K562 (cell line): Measurements from ENCODE around the gene SYNJ2. TPM values are rescaled to one million over a fixed set of nuclear protein-coding genes. Genes with fewer than 3 reads are reported as not detected.

Experiments used
- ADNP ChIP-seq: fragments of 200-800 bp; sonication (Bioruptor generic); IDR thresholded peaks from 2 replicates; pipeline ENCODE4 v1.6.1; 2016; ENCODE audit warnings: missing genetic modification characterization, missing compliant biosample characterization
- BDP1 ChIP-seq: IDR thresholded peaks from 3 replicates; pipeline ENCODE4 v1.6.1; 2011; ENCODE audit not compliant: insufficient read length, insufficient read depth
- EHMT2 ChIP-seq: fragments of 450-650 bp; IDR thresholded peaks from 2 replicates; pipeline ENCODE4 v1.6.1; 2018; ENCODE audit warnings: antibody characterized with exemption
- EP400 ChIP-seq: fragments of 450-650 bp; IDR thresholded peaks from 2 replicates; pipeline ENCODE4 v1.6.1; 2017; ENCODE audit warnings: antibody characterized with exemption, mild to moderate bottlenecking, moderate library complexity
- ETV5 ChIP-seq: sonication (generic); formaldehyde crosslinking; IDR thresholded peaks from 2 replicates; pipeline ENCODE4 v1.4.0; 2020; ENCODE audit warnings: low read depth, mild to moderate bottlenecking, missing genetic modification reagents
- HNRNPUL1 ChIP-seq: fragments of 200-400 bp; formaldehyde crosslinking; IDR thresholded peaks from 2 replicates; pipeline ENCODE4 v1.6.1; 2017; ENCODE audit warnings: low read length
- MAFK ChIP-seq: IDR thresholded peaks from 2 replicates; pipeline ENCODE4 v1.6.1; 2011; ENCODE audit warnings: low read length, improper control_type of control experiment
- MTF1 ChIP-seq: fragments of 250-450 bp; sonication (Bioruptor Pico); IDR thresholded peaks from 2 replicates; pipeline ENCODE4 v1.9.0; 2021; ENCODE audit warnings: moderate library complexity, mild to moderate bottlenecking, inconsistent platforms, borderline replicate concordance
- NFE2L1 ChIP-seq: fragments of 450-650 bp; IDR thresholded peaks from 2 replicates; pipeline ENCODE4 v1.6.1; 2016; ENCODE audit warnings: missing genetic modification characterization, low read depth, mild to moderate bottlenecking, missing compliant biosample characterization, moderate library complexity, borderline replicate concordance
- PHF20 ChIP-seq: fragments of 450-650 bp; IDR thresholded peaks from 2 replicates; pipeline ENCODE4 v1.6.1; 2018; ENCODE audit not compliant: partially characterized antibody
- RBFOX2 ChIP-seq: fragments of 200-400 bp; formaldehyde crosslinking; IDR thresholded peaks from 2 replicates; pipeline ENCODE4 v1.6.1; 2017; ENCODE audit warnings: low read depth, mild to moderate bottlenecking, low read length, moderate library complexity
- SMC3 ChIP-seq: conservative IDR thresholded peaks from 2 replicates; pipeline ENCODE4 v1.6.1; 2011; ENCODE audit warnings: low read depth, low read length, improper control_type of control experiment; ENCODE audit not compliant: insufficient read depth
- ZNF57 ChIP-seq: fragments of 450-650 bp; formaldehyde crosslinking; IDR thresholded peaks from 2 replicates; pipeline ENCODE4 v1.4.0; 2020; ENCODE audit warnings: mild to moderate bottlenecking, moderate library complexity
- polyA plus RNA-seq, 8 experiments: library from polyadenylated mRNA; depleted of rRNA in 4 of 8; stranded (reverse) in 5 of 8; unstranded in 3 of 8; fragments of >200 nt; fragmentation: Nextera tagmentation in 2 of 8; fragmentation: Illumina TruSeq in 1 of 8; extraction: Ambion mirVana in 2 of 8; extraction: Trizol in 1 of 8; gene quantifications; 2 replicates each; pipeline versions ENCODE4 v1.2.1 to v1.2.3, GENCODE V29; 2011 to 2014; ENCODE audit warnings: inconsistent platforms in 1 of 8, missing spikeins in 1 of 8
- total RNA-seq, 7 experiments: library from RNA; depleted of rRNA in 6 of 7; stranded (reverse); fragments of >200 nt in 6 of 7; fragmentation: Illumina TruSeq in 2 of 7; extraction: Trizol in 2 of 7; gene quantifications; 2 replicates each; pipeline versions ENCODE4 v1.2.1 to v1.2.3, GENCODE V29; 2011 to 2021; ENCODE audit warnings: low replicate concordance in 1 of 7
- TF ChIP-seq, protein P1 (sequence below): fragments of 450-650 bp; IDR thresholded peaks from 2 replicates; pipeline ENCODE4 v1.6.1; 2016; ENCODE audit warnings: mild to moderate bottlenecking, moderate library complexity
- TF ChIP-seq, protein P2 (sequence below): fragments of 250-450 bp; sonication (Bioruptor Pico); IDR thresholded peaks from 2 replicates; pipeline ENCODE4 v1.5.1; 2021; ENCODE audit warnings: mild to moderate bottlenecking

SYNJ2 gene
- total and polyA plus RNA-seq, 9 of the 15 experiments (the other 6 are each of a cell fraction or from before 2014, with no cell fraction given): 3.0 to 27.7 (median 17.8) TPM

DNA sequence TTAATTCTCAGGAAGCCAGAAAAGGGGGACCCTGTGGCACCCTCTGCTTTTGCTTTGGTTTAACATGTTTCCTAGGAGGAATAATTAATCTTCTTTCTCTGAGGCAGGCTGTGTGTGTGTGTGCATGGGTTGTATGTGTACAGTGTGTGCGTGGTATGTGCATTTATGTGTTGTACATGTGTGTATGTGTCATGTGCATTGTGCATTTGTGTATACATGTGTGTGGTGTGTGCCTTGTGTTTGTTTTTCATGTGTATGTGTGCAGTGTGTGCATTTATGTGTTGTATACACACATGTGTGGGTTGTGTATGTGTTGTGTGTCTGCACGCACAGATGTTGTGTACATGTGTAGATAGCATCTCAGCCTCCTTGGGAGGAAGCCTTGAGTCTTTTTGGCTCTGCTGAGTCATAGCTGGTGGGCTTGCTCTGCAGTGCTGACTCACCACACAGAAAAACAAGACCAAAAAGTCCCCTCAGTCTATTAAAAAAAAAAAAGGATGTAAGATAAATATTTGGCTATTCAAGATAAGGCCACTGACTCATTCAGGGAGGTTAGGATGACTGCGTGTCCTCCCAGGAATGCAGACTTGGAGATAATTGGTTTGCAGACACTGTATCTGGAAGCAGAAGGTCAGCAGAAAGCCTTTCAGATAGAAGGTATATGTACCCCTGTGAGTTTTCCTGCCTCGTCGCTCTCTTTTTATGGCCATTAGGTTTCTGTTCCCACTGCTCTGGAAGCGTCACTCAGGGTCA is 58.6 kb downstream of the SYNJ2 start (continued):
- TF ChIP-seq, protein P1, sequence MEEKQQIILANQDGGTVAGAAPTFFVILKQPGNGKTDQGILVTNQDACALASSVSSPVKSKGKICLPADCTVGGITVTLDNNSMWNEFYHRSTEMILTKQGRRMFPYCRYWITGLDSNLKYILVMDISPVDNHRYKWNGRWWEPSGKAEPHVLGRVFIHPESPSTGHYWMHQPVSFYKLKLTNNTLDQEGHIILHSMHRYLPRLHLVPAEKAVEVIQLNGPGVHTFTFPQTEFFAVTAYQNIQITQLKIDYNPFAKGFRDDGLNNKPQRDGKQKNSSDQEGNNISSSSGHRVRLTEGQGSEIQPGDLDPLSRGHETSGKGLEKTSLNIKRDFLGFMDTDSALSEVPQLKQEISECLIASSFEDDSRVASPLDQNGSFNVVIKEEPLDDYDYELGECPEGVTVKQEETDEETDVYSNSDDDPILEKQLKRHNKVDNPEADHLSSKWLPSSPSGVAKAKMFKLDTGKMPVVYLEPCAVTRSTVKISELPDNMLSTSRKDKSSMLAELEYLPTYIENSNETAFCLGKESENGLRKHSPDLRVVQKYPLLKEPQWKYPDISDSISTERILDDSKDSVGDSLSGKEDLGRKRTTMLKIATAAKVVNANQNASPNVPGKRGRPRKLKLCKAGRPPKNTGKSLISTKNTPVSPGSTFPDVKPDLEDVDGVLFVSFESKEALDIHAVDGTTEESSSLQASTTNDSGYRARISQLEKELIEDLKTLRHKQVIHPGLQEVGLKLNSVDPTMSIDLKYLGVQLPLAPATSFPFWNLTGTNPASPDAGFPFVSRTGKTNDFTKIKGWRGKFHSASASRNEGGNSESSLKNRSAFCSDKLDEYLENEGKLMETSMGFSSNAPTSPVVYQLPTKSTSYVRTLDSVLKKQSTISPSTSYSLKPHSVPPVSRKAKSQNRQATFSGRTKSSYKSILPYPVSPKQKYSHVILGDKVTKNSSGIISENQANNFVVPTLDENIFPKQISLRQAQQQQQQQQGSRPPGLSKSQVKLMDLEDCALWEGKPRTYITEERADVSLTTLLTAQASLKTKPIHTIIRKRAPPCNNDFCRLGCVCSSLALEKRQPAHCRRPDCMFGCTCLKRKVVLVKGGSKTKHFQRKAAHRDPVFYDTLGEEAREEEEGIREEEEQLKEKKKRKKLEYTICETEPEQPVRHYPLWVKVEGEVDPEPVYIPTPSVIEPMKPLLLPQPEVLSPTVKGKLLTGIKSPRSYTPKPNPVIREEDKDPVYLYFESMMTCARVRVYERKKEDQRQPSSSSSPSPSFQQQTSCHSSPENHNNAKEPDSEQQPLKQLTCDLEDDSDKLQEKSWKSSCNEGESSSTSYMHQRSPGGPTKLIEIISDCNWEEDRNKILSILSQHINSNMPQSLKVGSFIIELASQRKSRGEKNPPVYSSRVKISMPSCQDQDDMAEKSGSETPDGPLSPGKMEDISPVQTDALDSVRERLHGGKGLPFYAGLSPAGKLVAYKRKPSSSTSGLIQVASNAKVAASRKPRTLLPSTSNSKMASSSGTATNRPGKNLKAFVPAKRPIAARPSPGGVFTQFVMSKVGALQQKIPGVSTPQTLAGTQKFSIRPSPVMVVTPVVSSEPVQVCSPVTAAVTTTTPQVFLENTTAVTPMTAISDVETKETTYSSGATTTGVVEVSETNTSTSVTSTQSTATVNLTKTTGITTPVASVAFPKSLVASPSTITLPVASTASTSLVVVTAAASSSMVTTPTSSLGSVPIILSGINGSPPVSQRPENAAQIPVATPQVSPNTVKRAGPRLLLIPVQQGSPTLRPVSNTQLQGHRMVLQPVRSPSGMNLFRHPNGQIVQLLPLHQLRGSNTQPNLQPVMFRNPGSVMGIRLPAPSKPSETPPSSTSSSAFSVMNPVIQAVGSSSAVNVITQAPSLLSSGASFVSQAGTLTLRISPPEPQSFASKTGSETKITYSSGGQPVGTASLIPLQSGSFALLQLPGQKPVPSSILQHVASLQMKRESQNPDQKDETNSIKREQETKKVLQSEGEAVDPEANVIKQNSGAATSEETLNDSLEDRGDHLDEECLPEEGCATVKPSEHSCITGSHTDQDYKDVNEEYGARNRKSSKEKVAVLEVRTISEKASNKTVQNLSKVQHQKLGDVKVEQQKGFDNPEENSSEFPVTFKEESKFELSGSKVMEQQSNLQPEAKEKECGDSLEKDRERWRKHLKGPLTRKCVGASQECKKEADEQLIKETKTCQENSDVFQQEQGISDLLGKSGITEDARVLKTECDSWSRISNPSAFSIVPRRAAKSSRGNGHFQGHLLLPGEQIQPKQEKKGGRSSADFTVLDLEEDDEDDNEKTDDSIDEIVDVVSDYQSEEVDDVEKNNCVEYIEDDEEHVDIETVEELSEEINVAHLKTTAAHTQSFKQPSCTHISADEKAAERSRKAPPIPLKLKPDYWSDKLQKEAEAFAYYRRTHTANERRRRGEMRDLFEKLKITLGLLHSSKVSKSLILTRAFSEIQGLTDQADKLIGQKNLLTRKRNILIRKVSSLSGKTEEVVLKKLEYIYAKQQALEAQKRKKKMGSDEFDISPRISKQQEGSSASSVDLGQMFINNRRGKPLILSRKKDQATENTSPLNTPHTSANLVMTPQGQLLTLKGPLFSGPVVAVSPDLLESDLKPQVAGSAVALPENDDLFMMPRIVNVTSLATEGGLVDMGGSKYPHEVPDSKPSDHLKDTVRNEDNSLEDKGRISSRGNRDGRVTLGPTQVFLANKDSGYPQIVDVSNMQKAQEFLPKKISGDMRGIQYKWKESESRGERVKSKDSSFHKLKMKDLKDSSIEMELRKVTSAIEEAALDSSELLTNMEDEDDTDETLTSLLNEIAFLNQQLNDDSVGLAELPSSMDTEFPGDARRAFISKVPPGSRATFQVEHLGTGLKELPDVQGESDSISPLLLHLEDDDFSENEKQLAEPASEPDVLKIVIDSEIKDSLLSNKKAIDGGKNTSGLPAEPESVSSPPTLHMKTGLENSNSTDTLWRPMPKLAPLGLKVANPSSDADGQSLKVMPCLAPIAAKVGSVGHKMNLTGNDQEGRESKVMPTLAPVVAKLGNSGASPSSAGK: no peak
- TF ChIP-seq MTF1 (CRISPR knock-in tag) (no peak), ADNP (tag) (peak; percentile 92), SMC3 (no peak), NFE2L1 (tag) (peak; percentile 82), RBFOX2 (no peak), MAFK (peak; percentile 95), ETV5 (CRISPR knock-in tag) (peak; percentile 73), EHMT2 (peak; percentile 76; the same call in 1 of the 2 replicates), ZNF57 (CRISPR knock-in tag) (no peak), EP400 (peak; percentile 84), BDP1 (no peak), HNRNPUL1 (no peak), PHF20 (peak; percentile 98)
- TF ChIP-seq, protein P2, sequence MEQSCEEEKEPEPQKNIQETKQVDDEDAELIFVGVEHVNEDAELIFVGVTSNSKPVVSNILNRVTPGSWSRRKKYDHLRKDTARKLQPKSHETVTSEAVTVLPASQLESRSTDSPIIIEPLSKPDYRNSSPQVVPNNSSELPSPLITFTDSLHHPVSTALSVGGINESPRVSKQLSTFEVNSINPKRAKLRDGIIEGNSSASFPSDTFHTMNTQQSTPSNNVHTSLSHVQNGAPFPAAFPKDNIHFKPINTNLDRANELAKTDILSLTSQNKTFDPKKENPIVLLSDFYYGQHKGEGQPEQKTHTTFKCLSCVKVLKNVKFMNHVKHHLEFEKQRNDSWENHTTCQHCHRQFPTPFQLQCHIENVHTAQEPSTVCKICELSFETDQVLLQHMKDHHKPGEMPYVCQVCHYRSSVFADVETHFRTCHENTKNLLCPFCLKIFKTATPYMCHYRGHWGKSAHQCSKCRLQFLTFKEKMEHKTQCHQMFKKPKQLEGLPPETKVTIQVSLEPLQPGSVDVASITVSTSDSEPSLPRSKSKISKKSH (CRISPR knock-in tag): no peak
